ENCODE measurements around the gene CEACAM8. TPM values are rescaled to one million over a fixed set of nuclear protein-coding genes. Genes with fewer than 3 reads are reported as not detected.
"Not testable (repeated sequence)": the region's sequence is repeated elsewhere in the genome, so short reads cannot be mapped to it uniquely, and the experiment has no call there.

The CEACAM8 gene
- total RNA-seq, 2 experiments from 2014 or later = not detected

DNA sequence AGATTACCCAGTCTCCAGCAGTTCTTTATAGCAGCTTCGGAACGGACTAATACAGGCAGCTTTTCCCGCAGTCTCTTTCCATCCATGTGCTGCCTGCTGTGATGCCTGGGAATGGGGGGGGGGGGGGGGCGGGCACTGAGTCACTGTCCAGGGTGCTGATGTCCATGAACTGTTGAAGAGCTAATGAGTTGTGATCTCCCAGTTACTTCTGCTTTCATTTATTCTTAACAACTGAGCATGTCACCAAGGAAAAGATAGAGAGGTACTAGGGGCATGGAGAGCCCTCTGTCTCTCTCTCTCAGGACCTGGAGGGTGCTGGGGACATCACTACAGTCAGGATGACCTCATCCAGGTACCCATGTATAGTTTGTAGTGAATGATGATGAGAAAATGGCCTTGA is 46.2 kb downstream of the CEACAM8 start:
- Mint-ChIP-seq H3K4me1 (peaks cover 2% of the 10 kb centered on the region), H3K9me3 (peaks cover 6% of the 10 kb centered on the region), H3K36me3 (ENCODE audit: low read depth) (no peaks in the 10 kb centered on the region), H3K4me3 (no peak overlapping the region), H3K27me3 (peaks cover 3% of the 10 kb centered on the region), H3K27ac (no peak overlapping the region)
- CTCF ChIA-PET = no interaction called here
- no peak for DNase-seq
- POLR2A ChIA-PET = no interaction called here

DNA sequence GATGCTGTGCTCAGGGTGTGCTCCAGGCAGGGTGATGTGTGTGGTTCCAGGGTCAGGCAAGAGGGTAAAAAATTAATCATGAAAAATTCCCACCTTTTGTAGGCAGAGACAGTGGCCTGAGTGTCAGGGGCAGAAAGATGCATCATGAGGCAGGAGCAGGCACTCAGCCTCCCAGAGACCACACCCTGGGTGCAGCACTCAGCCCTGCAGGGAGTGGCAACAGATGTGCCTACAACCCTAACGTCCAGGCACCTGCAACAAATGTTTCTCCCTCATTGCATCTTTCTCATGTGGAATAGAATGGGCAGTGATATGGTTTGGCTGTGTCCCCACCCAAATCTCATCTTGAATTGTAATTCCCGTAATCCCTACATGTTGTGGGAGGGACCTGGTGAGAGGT is 46.8 kb downstream of the CEACAM8 start:
- Mint-ChIP-seq H3K9me3 (peaks cover 6% of the 10 kb centered on the region), H3K4me3 (no peak overlapping the region), H3K27me3 (peaks cover 3% of the 10 kb centered on the region), H3K27ac (no peak overlapping the region), H3K4me1 (no peaks in the 10 kb centered on the region), H3K36me3 (ENCODE audit: low read depth) (no peaks in the 10 kb centered on the region)
- no peak for DNase-seq
- ChIA-PET POLR2A (no interaction called here), CTCF (interaction anchor here (0.6 kb wide), 1 partner anchor 26 kb away, joined by 3 read pairs; no protein-coding TSS in a partner anchor)

GRCh38 chr19:42546831-42547500 is 47.8 kb downstream of the CEACAM8 start:
- CTCF ChIA-PET = interaction anchor here (0.6 kb wide), 1 partner anchor 25 kb away, joined by 3 read pairs; no protein-coding TSS in a partner anchor
- Mint-ChIP-seq H3K27me3 (peaks cover 1% of the 10 kb centered on the region), H3K4me3 (no peak overlapping the region)

GRCh38 chr19:42544146-42544545 is 50.6 kb downstream of the CEACAM8 start:
- DNase-seq = no peak
- Mint-ChIP-seq H3K9me3 (peaks cover 1% of the 10 kb centered on the region), H3K27me3 (no peaks in the 10 kb centered on the region), H3K4me3 (no peak overlapping the region), H3K36me3 (ENCODE audit: low read depth) (no peaks in the 10 kb centered on the region), H3K27ac (no peak overlapping the region), H3K4me1 (no peaks in the 10 kb centered on the region)
- ChIA-PET POLR2A (no interaction called here), CTCF (no interaction called here)

More at GRCh38 chr19:42546831-42547500, 47.8 kb downstream of the CEACAM8 start:
- H3K9me3 Mint-ChIP-seq = peaks cover 6% of the 10 kb centered on the region
- H3K27ac Mint-ChIP-seq = no peak overlapping the region
- DNase-seq = no peak
- POLR2A ChIA-PET = no interaction called here
- no peaks in the 10 kb centered on the region for H3K36me3 Mint-ChIP-seq (ENCODE audit: low read depth)
- H3K4me1 Mint-ChIP-seq = no peaks in the 10 kb centered on the region

DNA sequence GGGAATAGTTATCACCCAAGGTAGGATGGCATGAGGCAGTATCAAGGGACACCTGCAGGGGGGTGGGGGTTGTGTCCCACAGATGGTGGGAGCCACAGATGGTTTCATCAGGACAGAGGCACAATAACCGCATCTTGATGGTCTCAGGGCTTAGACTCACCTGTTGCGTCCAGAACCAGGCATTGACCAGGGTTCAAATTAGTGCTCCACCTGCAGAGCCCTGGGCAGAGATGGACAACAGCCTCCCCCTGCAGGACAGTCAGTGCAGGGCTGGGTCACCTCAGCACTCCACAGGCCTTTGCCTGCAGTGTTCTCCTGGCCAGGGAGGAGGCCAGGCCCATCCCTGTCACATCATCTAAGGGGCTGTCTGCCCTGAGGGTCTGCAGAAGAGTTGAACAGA is 51.9 kb downstream of the CEACAM8 start:
- Mint-ChIP-seq H3K4me3 (no peak overlapping the region), H3K36me3 (ENCODE audit: low read depth) (no peaks in the 10 kb centered on the region), H3K27ac (no peak overlapping the region), H3K9me3 (no peaks in the 10 kb centered on the region), H3K4me1 (no peaks in the 10 kb centered on the region), H3K27me3 (peaks cover 3% of the 10 kb centered on the region)
- ChIA-PET POLR2A (no interaction called here), CTCF (interaction anchor here (1.0 kb wide), 2 partner anchors 22 to 103 kb away, joined by 3 read pairs; no protein-coding TSS in a partner anchor)
- no peak for DNase-seq

DNA sequence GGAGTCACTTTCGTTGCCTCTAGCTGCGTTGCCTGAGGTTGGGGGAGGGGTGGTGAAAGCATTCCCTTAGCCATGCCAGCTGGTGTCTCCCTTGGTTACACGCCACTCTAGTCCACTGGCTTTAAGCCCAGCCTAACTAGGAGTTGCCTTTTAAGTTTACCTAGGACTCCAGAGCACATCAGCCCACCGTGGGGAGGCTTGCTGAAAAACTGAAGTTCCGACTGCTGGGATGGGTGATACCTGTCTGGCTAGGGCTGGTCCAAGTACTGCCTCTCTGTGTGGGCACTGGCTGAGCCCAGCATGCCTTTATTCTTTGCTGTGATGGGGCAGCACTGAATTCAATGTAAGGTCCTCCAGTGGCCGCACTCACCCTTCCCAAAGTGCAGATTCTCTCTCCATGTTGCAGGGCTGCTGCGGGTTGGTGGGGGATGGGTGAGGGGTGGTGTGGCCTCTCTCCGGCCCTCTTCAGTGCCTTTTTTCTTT is 54.6 kb downstream of the CEACAM8 start:
- POLR2A ChIA-PET = no interaction called here
- no peaks in the 10 kb centered on the region for H3K9me3 Mint-ChIP-seq
- DNase-seq = no peak
- H3K4me1 Mint-ChIP-seq = no peaks in the 10 kb centered on the region
- CTCF ChIA-PET = interaction anchor here (0.6 to 0.7 kb wide), 2 partner anchors 12 to 175 kb away, joined by 3 to 4 read pairs; partner anchors contain the start of gene CEACAM1
- no peaks in the 10 kb centered on the region for H3K36me3 Mint-ChIP-seq (ENCODE audit: low read depth)
- H3K27ac Mint-ChIP-seq = no peak overlapping the region
- peaks cover 3% of the 10 kb centered on the region for H3K27me3 Mint-ChIP-seq
- no peak overlapping the region for H3K4me3 Mint-ChIP-seq

- Mint-ChIP-seq H3K9me3 (no peaks in the 10 kb centered on the region), H3K4me1 (no peaks in the 10 kb centered on the region), H3K27ac (no peak overlapping the region), H3K27me3 (peaks cover 5% of the 10 kb centered on the region), H3K4me3 (no peak overlapping the region), H3K36me3 (ENCODE audit: low read depth) (no peaks in the 10 kb centered on the region)
- CTCF ChIA-PET = interaction anchor here (0.7 to 2.7 kb wide), 2 partner anchors 10 to 11 kb away, joined by 3 to 7 read pairs; partner anchors contain the start of gene CEACAM1
- POLR2A ChIA-PET = no interaction called here
- no peak for DNase-seq
Measured at GRCh38 chr19:42538841-42539709, 55.6 kb downstream of the CEACAM8 start.

- H3K4me1 Mint-ChIP-seq; H3K27me3 Mint-ChIP-seq; H3K36me3 Mint-ChIP-seq (ENCODE audit: low read depth); H3K9me3 Mint-ChIP-seq; H3K4me3 Mint-ChIP-seq; POLR2A ChIA-PET; DNase-seq; H3K27ac Mint-ChIP-seq: not testable (repeated sequence)
- CTCF ChIA-PET = interaction anchor here (1.7 kb wide), 1 partner anchor 85 kb away, joined by 3 read pairs; no protein-coding TSS in a partner anchor
Measured at GRCh38 chr19:42535276-42535675, 59.4 kb downstream of the CEACAM8 start.

DNA sequence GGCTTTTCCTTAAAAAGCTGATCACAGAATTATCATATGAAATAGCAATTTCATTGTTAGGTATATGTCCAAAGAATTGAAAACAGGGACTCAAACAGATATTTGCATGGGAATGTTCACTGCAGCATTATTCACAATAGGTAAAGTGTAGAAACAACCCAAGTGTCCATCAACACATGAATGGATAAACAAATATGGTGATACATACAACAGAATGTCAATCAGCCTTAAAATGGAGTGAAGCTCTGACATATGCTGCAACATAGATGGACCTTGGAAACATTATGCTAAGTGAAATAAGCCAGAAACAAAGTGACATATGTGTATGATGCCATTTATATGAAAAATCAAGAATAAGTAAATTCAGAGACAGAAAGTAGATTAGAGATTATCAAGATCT is 60.3 kb downstream of the CEACAM8 start:
- DNase-seq = no peak
- H3K36me3 Mint-ChIP-seq (ENCODE audit: low read depth) = no peaks in the 10 kb centered on the region
- peaks cover 4% of the 10 kb centered on the region for H3K4me1 Mint-ChIP-seq
- no peaks in the 10 kb centered on the region for H3K9me3 Mint-ChIP-seq
- H3K27ac Mint-ChIP-seq = no peak overlapping the region
- H3K4me3 Mint-ChIP-seq = no peak overlapping the region
- POLR2A ChIA-PET = no interaction called here
- H3K27me3 Mint-ChIP-seq = peaks cover 5% of the 10 kb centered on the region
- CTCF ChIA-PET = no interaction called here

DNA sequence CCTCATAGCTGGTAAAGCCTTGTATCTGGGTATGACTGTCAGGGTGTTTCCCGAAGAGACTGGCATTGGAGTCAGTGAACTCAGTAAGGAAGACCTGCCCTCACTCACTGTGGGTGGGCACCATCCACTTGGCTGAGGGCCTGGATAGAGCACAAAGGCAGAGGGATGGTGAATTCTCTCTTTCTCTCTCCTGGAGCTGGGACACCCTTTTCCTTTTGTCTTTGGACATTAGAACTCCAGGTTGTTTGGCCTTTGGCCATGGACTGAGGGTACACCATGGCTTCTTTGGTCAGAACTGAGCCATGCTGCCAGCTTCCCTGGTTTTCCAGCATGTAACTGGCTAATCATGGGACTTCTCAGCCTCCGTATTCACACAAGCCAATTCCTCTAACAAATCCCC is 61.8 kb downstream of the CEACAM8 start:
- Mint-ChIP-seq H3K9me3 (no peaks in the 10 kb centered on the region), H3K27me3 (peaks cover 3% of the 10 kb centered on the region), H3K4me1 (peaks cover 19% of the 10 kb centered on the region), H3K36me3 (ENCODE audit: low read depth) (no peaks in the 10 kb centered on the region), H3K27ac (no peak overlapping the region), H3K4me3 (no peak overlapping the region)
- ChIA-PET CTCF (no interaction called here), POLR2A (no interaction called here)
- DNase-seq = no peak

DNA sequence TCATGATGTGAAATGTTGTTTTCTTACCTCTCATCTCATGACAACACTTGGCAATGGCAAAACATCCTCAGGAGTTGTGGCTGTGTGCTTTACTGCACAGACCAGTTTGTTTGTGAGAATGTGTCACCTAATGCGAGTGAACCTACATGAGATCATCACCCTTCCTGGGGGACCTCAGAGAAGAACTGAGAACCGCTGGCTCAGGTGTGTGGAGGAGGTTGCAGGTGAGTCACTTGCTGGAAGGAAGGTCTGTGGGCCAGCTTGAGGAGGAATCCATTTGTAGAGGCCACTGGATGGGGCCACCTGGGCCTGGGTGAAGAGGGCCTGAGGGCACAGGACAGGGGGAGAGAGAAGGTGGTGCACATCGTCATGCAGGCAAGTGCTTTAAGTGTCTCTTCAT is 63.4 kb downstream of the CEACAM8 start:
- H3K36me3 Mint-ChIP-seq (ENCODE audit: low read depth) = no peaks in the 10 kb centered on the region
- POLR2A ChIA-PET = no interaction called here
- H3K27me3 Mint-ChIP-seq = peaks cover 3% of the 10 kb centered on the region
- H3K9me3 Mint-ChIP-seq = no peaks in the 10 kb centered on the region
- H3K4me3 Mint-ChIP-seq = no peak overlapping the region
- CTCF ChIA-PET = interaction anchor here (1.5 to 4.2 kb wide), 2 partner anchors 81 to 90 kb away, joined by 6 to 30 read pairs; partner anchors contain the start of gene CXCL17
- no peak for DNase-seq
- no peak overlapping the region for H3K27ac Mint-ChIP-seq
- peaks cover 31% of the 10 kb centered on the region for H3K4me1 Mint-ChIP-seq
